NOMO-1 (cell line): Measurements from ENCODE around the gene FBXO46.
"Not testable (repeated sequence)": the region's sequence is repeated elsewhere in the genome, so short reads cannot be mapped to it uniquely, and the experiment has no call there.

Experiments used
- DNase-seq, 2 experiments: peaks; one replicate each; lab custom pipeline; 2025; ENCODE audit not compliant: unreplicated experiment in 2 of 2; lab: John Stamatoyannopoulos, UW

Gene FBXO46

GRCh38 chr19:45766869-45767346, 36.2 kb upstream of the FBXO46 start:
- no peak for DNase-seq

GRCh38 chr19:45766296-45766868, 35.7 kb upstream of the FBXO46 start:
- no peak for DNase-seq

GRCh38 chr19:45765702-45766295, 35.1 kb upstream of the FBXO46 start:
- no peak for DNase-seq

GRCh38 chr19:45764945-45765701, 34.4 kb upstream of the FBXO46 start:
- DNase-seq = no peak

- no peak for DNase-seq
These were observed 33.8 kb upstream of the FBXO46 start for GRCh38 chr19:45764475-45764874.

GRCh38 chr19:45763691-45764294, 33.1 kb upstream of the FBXO46 start:
- DNase-seq = no peak

- DNase-seq = no peak
These were observed 32.4 kb upstream of the FBXO46 start for GRCh38 chr19:45762870-45763631.

- no peak for DNase-seq
These were observed 31.0 kb upstream of the FBXO46 start for GRCh38 chr19:45761714-45762113.

GRCh38 chr19:45758921-45759320, 28.2 kb upstream of the FBXO46 start:
- DNase-seq = no peak

GRCh38 chr19:45757695-45758094, 27.0 kb upstream of the FBXO46 start:
- DNase-seq = no peak

- no peak for DNase-seq
These were observed 23.6 kb upstream of the FBXO46 start for GRCh38 chr19:45754323-45754722.

GRCh38 chr19:45753548-45753947, 22.9 kb upstream of the FBXO46 start:
- no peak for DNase-seq

- no peak for DNase-seq
These were observed 21.9 kb upstream of the FBXO46 start for GRCh38 chr19:45752639-45753038.

- DNase-seq = not testable (repeated sequence)
These were observed 20.8 kb upstream of the FBXO46 start for GRCh38 chr19:45751483-45751882.

- no peak for DNase-seq
These were observed 16.8 kb upstream of the FBXO46 start for GRCh38 chr19:45747513-45747912.

GRCh38 chr19:45746866-45747265, 16.2 kb upstream of the FBXO46 start:
- DNase-seq = no peak

GRCh38 chr19:45745606-45746005, 14.9 kb upstream of the FBXO46 start:
- DNase-seq = no peak

GRCh38 chr19:45742969-45743368, 12.3 kb upstream of the FBXO46 start:
- no peak for DNase-seq

- DNase-seq = peak; percentile 53 to 64
These were observed 9.1 kb upstream of the FBXO46 start for GRCh38 chr19:45739498-45740439.
